Epithelial cell of proximal tubule (primary cell): ENCODE data around the gene SNRPD2. TPM values are rescaled to one million over a fixed set of nuclear protein-coding genes. Genes with fewer than 3 reads are reported as not detected.

ENCODE experiments used
- DNase-seq: peaks from one replicate; pipeline ENCODE4 v3.0.0-alpha.2; 2011; ENCODE audit warnings: low read depth
- H3K4me3 ChIP-seq: 2 replicates; pipeline ENCODE4 v1.5.1; 2011; ENCODE audit warnings: low read depth, mild to moderate bottlenecking, low read length
- CTCF ChIP-seq: conservative IDR thresholded peaks from 2 replicates; pipeline ENCODE4 v1.5.1; 2012; ENCODE audit warnings: low read depth, mild to moderate bottlenecking, low read length
- total RNA-seq: library from RNA; depleted of rRNA; stranded (reverse); fragments of >200 nt; gene quantifications from 2 replicates; pipeline ENCODE4 v1.2.3, GENCODE V29; 2015

SNRPD2 gene
- total RNA-seq, 1 donor from 2014 or later = 331 TPM

- H3K4me3 ChIP-seq = no peak overlapping the region
- DNase-seq = no peak
- no peak for TF ChIP-seq CTCF
Measured at GRCh38 chr19:45711851-45712698, 20.3 kb upstream of the SNRPD2 start.

- DNase-seq = no peak
- no peak overlapping the region for H3K4me3 ChIP-seq
- no peak for TF ChIP-seq CTCF
Measured at GRCh38 chr19:45710356-45711130, 18.8 kb upstream of the SNRPD2 start.

GRCh38 chr19:45705710-45706415, 14.1 kb upstream of the SNRPD2 start:
- no peak for TF ChIP-seq CTCF
- DNase-seq = no peak
- no peak overlapping the region for H3K4me3 ChIP-seq

- TF ChIP-seq CTCF = no peak
- H3K4me3 ChIP-seq = no peak overlapping the region
Measured at GRCh38 chr19:45705115-45705514, 13.4 kb upstream of the SNRPD2 start.

GRCh38 chr19:45701676-45702075, 9.9 kb upstream of the SNRPD2 start:
- no peak for DNase-seq
- TF ChIP-seq CTCF = no peak
- no peak overlapping the region for H3K4me3 ChIP-seq

More at GRCh38 chr19:45705115-45705514, 13.4 kb upstream of the SNRPD2 start:
- DNase-seq = no peak

GRCh38 chr19:45693106-45693788, 1.5 kb upstream of the SNRPD2 start:
- DNase-seq = no peak
- H3K4me3 ChIP-seq = peak overlapping the region; percentile 65
- TF ChIP-seq CTCF = peak; percentile 94
